Transverse colon (tissue), 4 donors: Measurements from ENCODE around the gene RNPS1.

Source experiments
- EP300 ChIP-seq: sonication (generic); formaldehyde crosslinking; IDR thresholded peaks from one replicate; pipeline ENCODE4 v1.6.1; 2017; ENCODE audit warnings: antibody characterized with exemption, low read depth
- POLR2A ChIP-seq: fragments of 450-650 bp; IDR thresholded peaks from one replicate; pipeline ENCODE4 v1.6.1; 2016; ENCODE audit warnings: antibody characterized with exemption, mild to moderate bottlenecking, moderate library complexity
- POLR2AphosphoS5 ChIP-seq, 3 donors: sonication (generic); formaldehyde crosslinking; IDR thresholded peaks; one replicate each; pipeline ENCODE4 v1.6.1; 2016; ENCODE audit warnings: antibody characterized with exemption in 3 of 3
- TF ChIP-seq, protein P1 (sequence below), 5 experiments: fragments of 200-600 bp in 3 of 5; fragments of 450-650 bp in 2 of 5; sonication (generic) in 3 of 5; IDR thresholded peaks; 1 replicate in 2 of 5; 2 replicates in 3 of 5; pipeline ENCODE4 v1.5.1; 2016 to 2017; ENCODE audit warnings: antibody characterized with exemption in 5 of 5, inconsistent platforms in 3 of 5, mild to moderate bottlenecking in 2 of 5, moderate library complexity in 1 of 5

DNA sequence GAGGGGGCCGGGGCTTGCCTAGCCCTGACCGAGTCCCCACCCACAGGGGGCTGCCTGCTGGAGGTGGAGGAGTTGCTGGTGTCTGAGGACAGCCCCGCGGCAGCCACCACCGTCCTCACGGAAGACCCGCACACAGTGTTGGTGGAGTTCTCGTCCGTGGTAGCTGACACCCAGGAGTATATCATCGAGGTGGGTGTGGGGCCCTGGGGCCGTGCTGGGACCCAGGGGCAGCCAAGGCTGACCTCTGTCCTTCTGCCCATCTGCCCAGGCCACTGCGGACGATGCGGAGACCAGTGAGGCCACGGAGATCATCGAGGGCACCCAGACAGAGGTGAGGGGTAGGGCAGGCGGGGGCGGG, 33.1 kb downstream of the RNPS1 start:
- TF ChIP-seq, protein P1, sequence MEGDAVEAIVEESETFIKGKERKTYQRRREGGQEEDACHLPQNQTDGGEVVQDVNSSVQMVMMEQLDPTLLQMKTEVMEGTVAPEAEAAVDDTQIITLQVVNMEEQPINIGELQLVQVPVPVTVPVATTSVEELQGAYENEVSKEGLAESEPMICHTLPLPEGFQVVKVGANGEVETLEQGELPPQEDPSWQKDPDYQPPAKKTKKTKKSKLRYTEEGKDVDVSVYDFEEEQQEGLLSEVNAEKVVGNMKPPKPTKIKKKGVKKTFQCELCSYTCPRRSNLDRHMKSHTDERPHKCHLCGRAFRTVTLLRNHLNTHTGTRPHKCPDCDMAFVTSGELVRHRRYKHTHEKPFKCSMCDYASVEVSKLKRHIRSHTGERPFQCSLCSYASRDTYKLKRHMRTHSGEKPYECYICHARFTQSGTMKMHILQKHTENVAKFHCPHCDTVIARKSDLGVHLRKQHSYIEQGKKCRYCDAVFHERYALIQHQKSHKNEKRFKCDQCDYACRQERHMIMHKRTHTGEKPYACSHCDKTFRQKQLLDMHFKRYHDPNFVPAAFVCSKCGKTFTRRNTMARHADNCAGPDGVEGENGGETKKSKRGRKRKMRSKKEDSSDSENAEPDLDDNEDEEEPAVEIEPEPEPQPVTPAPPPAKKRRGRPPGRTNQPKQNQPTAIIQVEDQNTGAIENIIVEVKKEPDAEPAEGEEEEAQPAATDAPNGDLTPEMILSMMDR (IDR thresholded peaks at IDR 0.05) = no peak
- no peak for TF ChIP-seq POLR2A
- no peak for TF ChIP-seq POLR2AphosphoS5 (IDR thresholded peaks at IDR 0.05)
- TF ChIP-seq EP300 = no peak
